ENCODE measurements around the gene XPO6. TPM values are rescaled to one million over a fixed set of nuclear protein-coding genes. Genes with fewer than 3 reads are reported as not detected.

Gene XPO6
- total RNA-seq, 1 experiment from 2014 or later, result 135 TPM

DNA sequence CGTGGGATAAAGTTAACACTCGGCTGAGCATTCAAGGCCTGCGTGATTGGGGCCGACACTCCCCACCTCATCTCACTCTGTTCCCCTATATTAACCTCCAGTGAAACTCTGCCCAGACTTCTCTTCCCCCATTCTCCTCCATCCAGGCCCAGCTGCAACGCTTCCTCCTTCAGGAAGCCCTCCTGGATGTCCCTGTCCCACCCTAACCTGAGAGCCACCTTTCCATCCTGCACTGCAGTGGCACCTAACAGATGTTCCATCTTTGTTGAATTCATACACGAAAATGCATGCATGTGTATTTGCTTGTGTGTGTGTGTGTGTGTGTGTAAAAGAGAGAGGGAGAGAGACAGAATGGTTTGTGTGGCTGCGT lies 48.0 kb upstream of the XPO6 start:
- no TSS peak for BruUV-seq (replicated peaks)
- Histone ChIP-seq H3K27me3 (ENCODE audit: control insufficient read depth, insufficient read depth, low read length) (no peaks in the 10 kb centered on the region), H3K36me3 (ENCODE audit: control insufficient read depth, insufficient read depth, low read length) (no peaks in the 10 kb centered on the region), H3K4me3 (ENCODE audit: low read depth in 2 of 2, low read length in 2 of 2) (no peak overlapping the region), H3K9me3 (ENCODE audit: control insufficient read depth, insufficient read depth, low read depth, low read length) (no peaks in the 10 kb centered on the region), H3K27ac (ENCODE audit: low read length) (no peak overlapping the region), H3K4me1 (ENCODE audit: control insufficient read depth, insufficient read depth, low read length) (peaks cover 9% of the 10 kb centered on the region; the same call in 1 of the 2 replicates)
- no peak for DNase-seq (ENCODE audit: low read depth, low spot score)
- POLR2A ChIA-PET, result no interaction called here
- ATAC-seq, result no peak
- TF ChIP-seq, protein P1, sequence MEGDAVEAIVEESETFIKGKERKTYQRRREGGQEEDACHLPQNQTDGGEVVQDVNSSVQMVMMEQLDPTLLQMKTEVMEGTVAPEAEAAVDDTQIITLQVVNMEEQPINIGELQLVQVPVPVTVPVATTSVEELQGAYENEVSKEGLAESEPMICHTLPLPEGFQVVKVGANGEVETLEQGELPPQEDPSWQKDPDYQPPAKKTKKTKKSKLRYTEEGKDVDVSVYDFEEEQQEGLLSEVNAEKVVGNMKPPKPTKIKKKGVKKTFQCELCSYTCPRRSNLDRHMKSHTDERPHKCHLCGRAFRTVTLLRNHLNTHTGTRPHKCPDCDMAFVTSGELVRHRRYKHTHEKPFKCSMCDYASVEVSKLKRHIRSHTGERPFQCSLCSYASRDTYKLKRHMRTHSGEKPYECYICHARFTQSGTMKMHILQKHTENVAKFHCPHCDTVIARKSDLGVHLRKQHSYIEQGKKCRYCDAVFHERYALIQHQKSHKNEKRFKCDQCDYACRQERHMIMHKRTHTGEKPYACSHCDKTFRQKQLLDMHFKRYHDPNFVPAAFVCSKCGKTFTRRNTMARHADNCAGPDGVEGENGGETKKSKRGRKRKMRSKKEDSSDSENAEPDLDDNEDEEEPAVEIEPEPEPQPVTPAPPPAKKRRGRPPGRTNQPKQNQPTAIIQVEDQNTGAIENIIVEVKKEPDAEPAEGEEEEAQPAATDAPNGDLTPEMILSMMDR (IDR thresholded peaks at IDR 0.05), result no peak
- TF ChIP-seq POLR2AphosphoS5 (IDR thresholded peaks at IDR 0.05; ENCODE audit: low read depth, low read length) (no peak), REST (IDR thresholded peaks at IDR 0.05; ENCODE audit: insufficient read depth in 1 of 2, low read depth in 2 of 2, low read length in 1 of 2) (no peak), SIN3A (IDR thresholded peaks at IDR 0.05; ENCODE audit: borderline replicate concordance, insufficient read depth, low read depth, low read length) (no peak), TCF7L2 (IDR thresholded peaks at IDR 0.05; ENCODE audit: low read depth, low read length) (no peak)
- CTCF ChIA-PET, result no interaction called here
- in situ Hi-C loops (cut with HindIII; ENCODE audit: low pct_unique_long_range_greater_than_20kb, low sequenced_read_pairs) (no loop called here), intact Hi-C loops (cut with micrococcal nuclease; ENCODE audit: unreplicated experiment) (no loop called here)

DNA sequence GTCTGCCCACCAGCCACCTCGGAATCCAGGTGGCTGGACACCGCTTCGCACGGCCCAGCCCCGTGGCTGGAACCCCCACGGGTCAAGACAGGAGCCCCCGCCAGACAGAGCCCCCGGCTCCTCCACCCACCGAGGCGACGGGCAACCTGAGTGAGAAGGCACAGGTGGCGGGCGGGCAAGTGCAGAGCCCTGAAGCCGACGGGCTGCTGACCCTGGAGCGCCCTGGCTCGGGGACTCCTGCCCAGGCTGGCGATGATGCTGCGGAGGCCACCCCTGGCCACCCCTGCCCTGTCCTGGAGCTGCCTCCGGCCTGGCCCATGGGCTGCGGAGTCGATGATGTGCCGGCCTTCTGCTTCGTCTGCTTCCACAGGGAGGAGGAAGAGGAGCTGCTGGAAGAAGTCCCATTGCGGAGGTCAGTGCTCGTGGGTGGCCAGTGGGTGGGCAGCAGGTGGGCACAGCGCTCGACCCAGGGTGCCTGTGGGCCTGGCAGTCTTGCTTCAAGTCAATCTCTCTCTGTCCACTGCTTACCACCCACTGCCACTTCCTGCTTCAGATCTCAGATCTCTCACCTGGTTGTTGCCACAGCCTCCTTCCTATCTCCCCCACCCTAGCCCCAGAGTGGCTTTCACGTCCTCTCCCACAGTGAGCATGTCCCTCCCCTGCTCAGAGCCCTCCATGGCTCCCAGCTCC lies 47.5 kb upstream of the XPO6 start:
- TF ChIP-seq SIN3A (IDR thresholded peaks at IDR 0.05; ENCODE audit: borderline replicate concordance, insufficient read depth, low read depth, low read length) (no peak), REST (IDR thresholded peaks at IDR 0.05; ENCODE audit: insufficient read depth in 1 of 2, low read depth in 2 of 2, low read length in 1 of 2) (no peak), POLR2AphosphoS5 (IDR thresholded peaks at IDR 0.05; ENCODE audit: low read depth, low read length) (no peak), TCF7L2 (IDR thresholded peaks at IDR 0.05; ENCODE audit: low read depth, low read length) (no peak)
- TF ChIP-seq, protein P1 (IDR thresholded peaks at IDR 0.05), result no peak
- no peaks in the 10 kb centered on the region for H3K9me3 ChIP-seq (ENCODE audit: control insufficient read depth, insufficient read depth, low read depth, low read length)
- 0 out of 2 replicates have a peak, but pooled peaks have one; percentile 24 for ATAC-seq
- BruUV-seq (replicated peaks), result no TSS peak
- H3K27me3 ChIP-seq (ENCODE audit: control insufficient read depth, insufficient read depth, low read length), result no peaks in the 10 kb centered on the region
- H3K27ac ChIP-seq (ENCODE audit: low read length), result no peak overlapping the region
- ChIA-PET POLR2A (interaction anchor here (0.6 kb wide), 1 partner anchor 57 kb away, joined by 4 read pairs; no protein-coding TSS in a partner anchor), CTCF (no interaction called here)
- in situ Hi-C loops (cut with HindIII; ENCODE audit: low pct_unique_long_range_greater_than_20kb, low sequenced_read_pairs) (no loop called here), intact Hi-C loops (cut with micrococcal nuclease; ENCODE audit: unreplicated experiment) (no loop called here)
- no peak for DNase-seq (ENCODE audit: low read depth, low spot score)
- no peaks in the 10 kb centered on the region for H3K36me3 ChIP-seq (ENCODE audit: control insufficient read depth, insufficient read depth, low read length)
- peaks cover 9% of the 10 kb centered on the region; the same call in 1 of the 2 replicates for H3K4me1 ChIP-seq (ENCODE audit: control insufficient read depth, insufficient read depth, low read length)
- H3K4me3 ChIP-seq (ENCODE audit: low read depth in 2 of 2, low read length in 2 of 2), result no peak overlapping the region

Data from Panc1 (cell line).